ENCODE data around the gene TPCN1.
A peak's percentile ranks its signal among the peaks of the same experiment; 100 is the strongest.

TPCN1 gene

DNA sequence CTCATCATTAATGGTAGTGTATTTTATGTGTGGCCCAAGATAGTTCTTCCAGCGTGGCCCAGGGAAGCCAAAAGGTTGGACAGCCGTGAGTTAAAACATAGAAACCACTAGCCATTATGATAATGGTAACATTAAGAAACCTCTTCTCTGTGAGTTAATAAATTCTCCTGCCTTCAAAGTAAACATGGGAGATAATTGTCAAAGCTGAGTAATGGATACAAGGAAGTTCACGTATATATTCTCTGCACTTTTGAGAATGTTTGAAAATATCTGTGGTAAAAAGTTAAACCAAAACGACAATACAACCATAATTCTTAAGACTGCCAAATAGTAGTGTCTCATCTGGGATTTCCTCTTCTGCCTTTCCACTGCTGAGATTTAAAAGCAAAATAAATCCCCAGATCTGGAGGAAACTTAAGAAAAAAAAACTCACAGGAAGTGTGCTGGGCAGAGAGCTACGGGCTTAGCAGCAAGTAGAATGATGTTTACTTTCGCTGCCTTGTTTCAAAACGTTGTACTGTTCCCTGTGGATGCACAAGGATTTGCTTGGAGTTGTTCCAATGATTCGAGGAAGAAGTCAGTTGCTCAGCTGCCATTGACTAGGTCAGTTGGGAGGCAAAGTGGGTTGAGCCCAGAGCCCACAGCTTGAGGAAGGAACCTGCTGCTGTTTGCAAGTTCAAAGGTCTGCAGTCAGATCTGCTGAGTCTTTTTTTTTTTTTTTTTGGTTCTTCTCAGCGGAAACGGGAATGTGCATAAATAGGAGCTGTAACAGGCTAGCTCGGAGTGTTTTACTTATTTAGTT, 1.7 kb downstream of the TPCN1 start:
- H3K4me3 ChIP-seq (ENCODE audit: severe bottlenecking): peak overlapping the region; percentile 72
- no peak for DNase-seq (ENCODE audit: low spot score)

DNA sequence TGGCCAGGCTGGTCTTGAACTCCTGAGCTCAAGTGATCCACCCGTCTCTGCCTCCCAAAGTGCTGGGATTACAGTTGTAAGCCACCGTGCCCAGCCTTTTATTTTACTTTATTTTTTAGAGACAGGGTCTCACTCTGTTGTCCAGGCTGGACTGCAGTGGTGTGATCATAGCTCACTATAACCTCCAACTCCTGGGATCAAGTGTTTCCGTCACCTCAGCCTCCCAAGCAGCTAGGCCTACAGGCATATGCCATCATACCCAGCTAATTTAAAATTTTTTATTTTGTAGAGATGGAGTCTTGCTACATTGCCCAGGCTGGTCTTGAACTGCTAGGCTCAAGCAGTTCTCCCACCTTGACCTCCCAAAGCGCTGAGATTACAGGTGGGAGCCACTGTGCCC, 3.7 kb downstream of the TPCN1 start:
- Histone ChIP-seq H3K27ac (ENCODE audit: poor library complexity, severe bottlenecking) (no peak overlapping the region), H3K4me3 (ENCODE audit: severe bottlenecking) (no peak overlapping the region), H3K9me3 (ENCODE audit: severe bottlenecking) (no peaks in the 10 kb centered on the region), H3K27me3 (ENCODE audit: insufficient read depth, poor library complexity, severe bottlenecking) (no peaks in the 10 kb centered on the region), H3K36me3 (ENCODE audit: low read depth) (peaks cover 41% of the 10 kb centered on the region), H3K4me1 (ENCODE audit: insufficient read depth, poor library complexity, severe bottlenecking) (peaks cover 17% of the 10 kb centered on the region)
- TF ChIP-seq CTCF (IDR thresholded peaks at IDR 0.05; ENCODE audit: poor library complexity, severe bottlenecking): no peak
- DNase-seq (ENCODE audit: low spot score) (no peak), ATAC-seq (ENCODE audit: low read depth) (no peak)

More for the DNA sequence above, 1.7 kb downstream of the TPCN1 start:
- TF ChIP-seq CTCF (IDR thresholded peaks at IDR 0.05; ENCODE audit: poor library complexity, severe bottlenecking): no peak
- no peaks in the 10 kb centered on the region for H3K9me3 ChIP-seq (ENCODE audit: severe bottlenecking)
- peaks cover 25% of the 10 kb centered on the region for H3K36me3 ChIP-seq (ENCODE audit: low read depth)
- peak overlapping the region; percentile 88 for H3K27ac ChIP-seq (ENCODE audit: poor library complexity, severe bottlenecking)
- ATAC-seq (ENCODE audit: low read depth): peak; percentile 28
- H3K4me1 ChIP-seq (ENCODE audit: insufficient read depth, poor library complexity, severe bottlenecking): peaks cover 17% of the 10 kb centered on the region
- H3K27me3 ChIP-seq (ENCODE audit: insufficient read depth, poor library complexity, severe bottlenecking): no peaks in the 10 kb centered on the region

DNA sequence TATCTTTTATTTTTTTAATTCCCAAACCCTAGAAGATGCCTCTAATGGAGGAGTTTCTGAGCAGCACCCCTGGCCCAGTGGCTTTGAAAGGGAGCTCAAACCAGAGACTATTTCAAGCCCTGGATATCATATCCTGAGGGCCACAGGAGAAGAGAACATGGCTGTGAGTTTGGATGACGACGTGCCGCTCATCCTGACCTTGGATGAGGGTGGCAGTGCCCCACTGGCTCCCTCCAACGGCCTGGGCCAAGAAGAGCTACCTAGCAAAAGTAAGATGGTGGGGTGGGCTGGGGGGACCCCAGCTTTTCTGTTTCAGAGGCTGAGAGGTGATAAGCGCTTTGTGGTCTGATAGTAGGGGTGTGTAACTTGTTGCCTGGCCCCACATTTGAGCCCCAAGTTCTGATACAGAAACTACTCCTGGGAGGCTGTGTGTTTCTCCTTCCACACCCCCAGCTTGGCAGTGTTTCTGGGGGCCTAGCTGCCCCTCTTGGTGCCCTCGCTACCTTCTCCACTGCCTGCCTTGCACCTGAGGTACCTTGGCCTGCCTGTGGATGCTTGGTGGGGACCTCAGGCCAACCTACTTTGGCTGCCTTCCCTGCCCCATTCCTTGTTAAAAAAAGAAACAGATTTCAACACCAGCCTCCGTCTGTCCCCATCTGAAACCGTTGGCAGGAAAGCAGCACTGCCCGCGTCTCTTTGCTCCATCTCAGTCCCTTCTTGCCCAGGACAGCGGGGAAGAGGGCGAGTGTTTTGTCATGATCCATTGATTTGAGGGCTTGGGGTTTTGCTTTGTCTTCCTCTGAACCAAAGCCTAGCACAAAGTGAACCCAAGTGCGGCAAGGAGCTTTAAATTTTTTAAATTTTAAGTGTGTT, 5.7 kb downstream of the TPCN1 start:
- Histone ChIP-seq H3K4me3 (ENCODE audit: severe bottlenecking) (no peak overlapping the region), H3K36me3 (ENCODE audit: low read depth) (peaks cover 57% of the 10 kb centered on the region), H3K9me3 (ENCODE audit: severe bottlenecking) (no peaks in the 10 kb centered on the region), H3K4me1 (ENCODE audit: insufficient read depth, poor library complexity, severe bottlenecking) (peaks cover 25% of the 10 kb centered on the region), H3K27ac (ENCODE audit: poor library complexity, severe bottlenecking) (peak overlapping the region; percentile 8), H3K27me3 (ENCODE audit: insufficient read depth, poor library complexity, severe bottlenecking) (no peaks in the 10 kb centered on the region)
- no peak for TF ChIP-seq CTCF (IDR thresholded peaks at IDR 0.05; ENCODE audit: poor library complexity, severe bottlenecking)
- ATAC-seq (ENCODE audit: low read depth): no peak
- DNase-seq (ENCODE audit: low spot score): no peak

DNA sequence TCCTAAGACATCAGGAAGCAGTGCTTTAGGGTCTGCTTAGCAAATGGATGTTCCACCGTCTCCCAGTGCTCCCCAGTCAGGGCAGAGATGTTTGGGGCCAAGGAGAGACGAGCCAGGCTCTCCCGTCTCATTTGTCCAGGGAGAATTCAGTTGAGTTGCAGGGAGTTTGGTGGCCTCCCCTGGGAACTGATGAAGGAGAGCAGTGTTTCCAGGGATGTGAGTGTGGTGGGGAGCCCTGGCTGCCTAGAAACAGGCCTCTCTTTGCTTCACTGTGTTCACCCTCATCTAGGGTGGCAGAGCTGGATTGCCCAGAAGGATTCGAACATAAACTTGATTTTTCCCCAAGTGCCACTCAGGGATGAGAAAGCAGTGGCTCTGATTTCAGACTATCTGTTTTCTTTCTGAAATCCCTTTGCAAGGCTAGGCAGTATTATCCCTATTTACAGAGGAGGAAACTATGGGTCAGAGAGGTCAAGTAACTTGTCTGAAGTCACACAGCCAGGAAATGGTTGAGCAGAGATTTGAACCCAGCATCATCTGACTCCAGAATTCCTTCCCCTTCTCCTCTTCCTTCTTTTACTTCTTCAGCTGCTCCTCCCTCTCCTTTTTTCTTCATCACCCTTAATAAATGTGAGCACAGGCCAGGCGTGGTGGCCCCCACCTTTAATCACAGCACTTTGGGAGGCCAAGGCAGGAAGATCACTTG, 6.6 kb downstream of the TPCN1 start:
- no peak for DNase-seq (ENCODE audit: low spot score)
- H3K4me1 ChIP-seq (ENCODE audit: insufficient read depth, poor library complexity, severe bottlenecking): peaks cover 22% of the 10 kb centered on the region
- no peak for TF ChIP-seq CTCF (IDR thresholded peaks at IDR 0.05; ENCODE audit: poor library complexity, severe bottlenecking)
- H3K27ac ChIP-seq (ENCODE audit: poor library complexity, severe bottlenecking): peak overlapping the region; percentile 77
- no peaks in the 10 kb centered on the region for H3K9me3 ChIP-seq (ENCODE audit: severe bottlenecking)
- H3K27me3 ChIP-seq (ENCODE audit: insufficient read depth, poor library complexity, severe bottlenecking): no peaks in the 10 kb centered on the region
- H3K4me3 ChIP-seq (ENCODE audit: severe bottlenecking): no peak overlapping the region
- ATAC-seq (ENCODE audit: low read depth): no peak
- peaks cover 66% of the 10 kb centered on the region for H3K36me3 ChIP-seq (ENCODE audit: low read depth)

Measured in RWPE2 (cell line).